HG02885 (cell line): ENCODE measurements around the gene QSOX2.

Source experiments
- ATAC-seq: cut with Tn5 transposase; IDR thresholded peaks from one replicate; pipeline ENCODE4 v1.9.1; 2021; ENCODE audit warnings: mild to moderate bottlenecking; ENCODE audit not compliant: unreplicated experiment, poor library complexity

The QSOX2 gene

GRCh38 chr9:136283291-136284235, 38.0 kb upstream of the QSOX2 start:
- no peak for ATAC-seq

GRCh38 chr9:136282272-136282861, 36.8 kb upstream of the QSOX2 start:
- ATAC-seq: no peak

- no peak for ATAC-seq
Observed at GRCh38 chr9:136281421-136282271, 36.0 kb upstream of the QSOX2 start.

- no peak for ATAC-seq
Observed at GRCh38 chr9:136280535-136281315, 35.1 kb upstream of the QSOX2 start.

GRCh38 chr9:136279471-136279870, 33.9 kb upstream of the QSOX2 start:
- no peak for ATAC-seq

GRCh38 chr9:136278894-136279293, 33.3 kb upstream of the QSOX2 start:
- no peak for ATAC-seq

- no peak for ATAC-seq
Observed at GRCh38 chr9:136278221-136278620, 32.6 kb upstream of the QSOX2 start.

GRCh38 chr9:136277746-136278145, 32.1 kb upstream of the QSOX2 start:
- no peak for ATAC-seq

- ATAC-seq: no peak
Observed at GRCh38 chr9:136276716-136277115, 31.1 kb upstream of the QSOX2 start.

- ATAC-seq: no peak
Observed at GRCh38 chr9:136275655-136276429, 30.2 kb upstream of the QSOX2 start.

- ATAC-seq: no peak
Observed at GRCh38 chr9:136274786-136275654, 29.4 kb upstream of the QSOX2 start.

- ATAC-seq: no peak
Observed at GRCh38 chr9:136273921-136274785, 28.5 kb upstream of the QSOX2 start.

GRCh38 chr9:136273244-136273865, 27.7 kb upstream of the QSOX2 start:
- no peak for ATAC-seq

GRCh38 chr9:136270173-136270705, 24.6 kb upstream of the QSOX2 start:
- no peak for ATAC-seq

GRCh38 chr9:136268735-136269134, 23.1 kb upstream of the QSOX2 start:
- no peak for ATAC-seq

GRCh38 chr9:136268318-136268717, 22.7 kb upstream of the QSOX2 start:
- ATAC-seq: no peak
